Measurements from ENCODE around the gene ITSN2. TPM values are rescaled to one million over a fixed set of nuclear protein-coding genes. Genes with fewer than 3 reads are reported as not detected.

ITSN2 gene
- polyA plus RNA-seq, 3 donors, result 26.0 to 91.1 (median 40.4) TPM

GRCh38 chr2:24404491-24404921, 44.2 kb upstream of the ITSN2 start:
- no peak for TF ChIP-seq CTCF (IDR thresholded peaks at IDR 0.05)
- peaks cover 7 to 23% of the 10 kb centered on the region in 2 donors for H3K27me3 ChIP-seq (ENCODE audit: control insufficient read depth in 2 of 2, insufficient read depth in 2 of 2, low read length in 2 of 2)
- no peak overlapping the region for H3K27ac Mint-ChIP-seq
- intact Hi-C loops (cut with micrococcal nuclease), result no loop called here
- H3K4me1 ChIP-seq (ENCODE audit: control insufficient read depth in 1 of 2, insufficient read depth in 2 of 2, low read length in 2 of 2), result no peaks in the 10 kb centered on the region
- H3K27me3 Mint-ChIP-seq (ENCODE audit: low read depth in 3 of 3), result peaks cover 23 to 44% (median 27%) of the 10 kb centered on the region in 3 donors
- no peak for DNase-seq
- H3K9me3 ChIP-seq (replicated peaks in 1 of 2; ENCODE audit: control insufficient read depth in 1 of 2, insufficient read depth in 1 of 2, low read length in 2 of 2), result peaks cover 6 to 7% of the 10 kb centered on the region in 2 donors
- no peaks in the 10 kb centered on the region for H4K20me1 ChIP-seq (ENCODE audit: insufficient read depth, low read length)
- H3K4me2 ChIP-seq (replicated peaks; ENCODE audit: extremely low read depth, low read length, poor library complexity, severe bottlenecking), result no peak overlapping the region
- no peak overlapping the region for H3K9ac ChIP-seq (ENCODE audit: insufficient read depth, low read length, poor library complexity, severe bottlenecking)
- 89% methylated on average over 3 of the region's 7 CpGs for WGBS (ENCODE audit: insufficient coverage)
- H3K4me3 ChIP-seq (replicated peaks in 1 of 3; ENCODE audit: low read depth in 2 of 3, low read length in 3 of 3), result no peak overlapping the region
- peaks cover 0 to 2% of the 10 kb centered on the region in 2 donors for H3K36me3 Mint-ChIP-seq
- no peak overlapping the region for H2AFZ ChIP-seq (ENCODE audit: insufficient read depth, low read depth, low read length, poor library complexity, severe bottlenecking)
- H3K9me3 Mint-ChIP-seq, result peaks cover 3 to 11% (median 8%) of the 10 kb centered on the region in 7 donors
- H3K36me3 ChIP-seq (replicated peaks in 1 of 2; ENCODE audit: control insufficient read depth in 1 of 2, insufficient read depth in 2 of 2, low read length in 2 of 2), result no peaks in the 10 kb centered on the region
- H3K4me3 Mint-ChIP-seq, result no peak overlapping the region
- peaks cover 2% of the 10 kb centered on the region for H3K4me1 Mint-ChIP-seq
- H3K27ac ChIP-seq (ENCODE audit: low read depth in 1 of 2, low read length in 2 of 2), result no peak overlapping the region
- H3K79me2 ChIP-seq (ENCODE audit: insufficient read depth, low read length), result no peaks in the 10 kb centered on the region

- peaks cover 2% of the 10 kb centered on the region for H3K4me1 Mint-ChIP-seq
- Histone ChIP-seq H3K9ac (ENCODE audit: insufficient read depth, low read length, poor library complexity, severe bottlenecking) (no peak overlapping the region), H4K20me1 (ENCODE audit: insufficient read depth, low read length) (no peaks in the 10 kb centered on the region), H3K79me2 (ENCODE audit: insufficient read depth, low read length) (no peaks in the 10 kb centered on the region), H3K9me3 (replicated peaks in 1 of 2; ENCODE audit: control insufficient read depth in 1 of 2, insufficient read depth in 1 of 2, low read length in 2 of 2) (peaks cover 6 to 7% of the 10 kb centered on the region in 2 donors), H2AFZ (ENCODE audit: insufficient read depth, low read depth, low read length, poor library complexity, severe bottlenecking) (no peak overlapping the region), H3K27ac (ENCODE audit: low read depth in 1 of 2, low read length in 2 of 2) (no peak overlapping the region), H3K4me1 (ENCODE audit: control insufficient read depth in 1 of 2, insufficient read depth in 2 of 2, low read length in 2 of 2) (no peaks in the 10 kb centered on the region), H3K4me3 (replicated peaks in 1 of 3; ENCODE audit: low read depth in 2 of 3, low read length in 3 of 3) (no peak overlapping the region), H3K36me3 (replicated peaks in 1 of 2; ENCODE audit: control insufficient read depth in 1 of 2, insufficient read depth in 2 of 2, low read length in 2 of 2) (no peaks in the 10 kb centered on the region), H3K27me3 (ENCODE audit: control insufficient read depth in 2 of 2, insufficient read depth in 2 of 2, low read length in 2 of 2) (peaks cover 7 to 20% of the 10 kb centered on the region in 2 donors), H3K4me2 (replicated peaks; ENCODE audit: extremely low read depth, low read length, poor library complexity, severe bottlenecking) (no peak overlapping the region)
- H3K27me3 Mint-ChIP-seq (ENCODE audit: low read depth in 3 of 3), result peaks cover 23 to 41% (median 28%) of the 10 kb centered on the region in 3 donors
- H3K4me3 Mint-ChIP-seq, result no peak overlapping the region
- TF ChIP-seq CTCF (IDR thresholded peaks at IDR 0.05), result no peak
- peaks cover 0 to 2% of the 10 kb centered on the region in 2 donors for H3K36me3 Mint-ChIP-seq
- H3K9me3 Mint-ChIP-seq, result peaks cover 3 to 11% (median 8%) of the 10 kb centered on the region in 7 donors
- no CpG with 5 or more reads among the region's 6 CpGs for WGBS (ENCODE audit: insufficient coverage)
- no peak overlapping the region for H3K27ac Mint-ChIP-seq
- intact Hi-C loops (cut with micrococcal nuclease), result no loop called here
- no peak for DNase-seq
Measured at GRCh38 chr2:24403832-24404212, 43.5 kb upstream of the ITSN2 start.
